ENCODE results near the gene ARAP3.

ARAP3 gene

GRCh38 chr5:141608046-141608445 is 74.0 kb downstream of the ARAP3 start:
- no peak overlapping the region for H2AK5ac ChIP-seq (ENCODE audit: low read length)
- no peak overlapping the region for H3K23ac ChIP-seq (ENCODE audit: low read length)
- H3K36me3 ChIP-seq (ENCODE audit: control insufficient read depth in 1 of 2, insufficient read depth in 2 of 2, low read length in 2 of 2): peaks cover 0 to 2% of the 10 kb centered on the region in 2 experiments
- no peak overlapping the region for H3K18ac ChIP-seq (ENCODE audit: low read length)
- no peaks in the 10 kb centered on the region for H3K79me1 ChIP-seq (ENCODE audit: low read length)
- H2AFZ ChIP-seq (ENCODE audit: insufficient read depth, low read length, poor library complexity): no peak overlapping the region
- no peak for DNase-seq
- H3K9ac ChIP-seq (ENCODE audit: low read length): no peak overlapping the region
- H3K4me1 ChIP-seq (ENCODE audit: control insufficient read depth in 1 of 2, insufficient read depth in 2 of 2, low read length in 2 of 2): peaks cover 0 to 5% of the 10 kb centered on the region in 2 experiments
- no peak overlapping the region for H2BK12ac ChIP-seq (ENCODE audit: low read length)
- H4K12ac ChIP-seq (ENCODE audit: low read depth, low read length): no peak overlapping the region
- peaks cover 9% of the 10 kb centered on the region for H3K79me2 ChIP-seq (ENCODE audit: control insufficient read depth, insufficient read depth, low read length, poor library complexity)
- H2BK5ac ChIP-seq (ENCODE audit: low read depth, low read length, poor library complexity): no peak overlapping the region
- H3K4ac ChIP-seq (ENCODE audit: low read depth, low read length): peak overlapping the region; percentile 86
- H4K8ac ChIP-seq (ENCODE audit: low read depth, low read length): no peak overlapping the region
- no peak overlapping the region for H3K14ac ChIP-seq (ENCODE audit: low read length)
- H4K91ac ChIP-seq (ENCODE audit: low read depth, low read length): no peak overlapping the region
- no peak overlapping the region for H2BK120ac ChIP-seq (ENCODE audit: insufficient read depth, low read length, poor library complexity)
- H3K4me2 ChIP-seq (ENCODE audit: low read length): no peak overlapping the region
- no CpG with 5 or more reads among the region's 2 CpGs for WGBS (ENCODE audit: extremely low coverage, insufficient coverage, insufficient read length)
- H3K27me3 ChIP-seq (ENCODE audit: insufficient read depth, low read length): no peaks in the 10 kb centered on the region
- no peaks in the 10 kb centered on the region for H3K9me3 ChIP-seq (ENCODE audit: insufficient read depth, low read depth, low read length)
- no peak overlapping the region for H3K27ac ChIP-seq (ENCODE audit: low read depth, low read length)
- H3K4me3 ChIP-seq (ENCODE audit: low read depth, low read length): no peak overlapping the region

- Histone ChIP-seq H3K4me3 (ENCODE audit: low read depth, low read length) (no peak overlapping the region), H3K79me1 (ENCODE audit: low read length) (no peaks in the 10 kb centered on the region), H3K27ac (ENCODE audit: low read depth, low read length) (no peak overlapping the region), H3K36me3 (ENCODE audit: control insufficient read depth in 1 of 2, insufficient read depth in 2 of 2, low read length in 2 of 2) (peaks cover 0 to 3% of the 10 kb centered on the region in 2 experiments), H3K9ac (ENCODE audit: low read length) (no peak overlapping the region), H4K8ac (ENCODE audit: low read depth, low read length) (no peak overlapping the region), H3K9me3 (ENCODE audit: insufficient read depth, low read depth, low read length) (no peaks in the 10 kb centered on the region), H3K18ac (ENCODE audit: low read length) (no peak overlapping the region), H3K23ac (ENCODE audit: low read length) (no peak overlapping the region), H2BK5ac (ENCODE audit: low read depth, low read length, poor library complexity) (no peak overlapping the region), H3K27me3 (ENCODE audit: insufficient read depth, low read length) (no peaks in the 10 kb centered on the region), H2BK120ac (ENCODE audit: insufficient read depth, low read length, poor library complexity) (no peak overlapping the region), H3K4me2 (ENCODE audit: low read length) (no peak overlapping the region), H4K91ac (ENCODE audit: low read depth, low read length) (no peak overlapping the region), H3K79me2 (ENCODE audit: control insufficient read depth, insufficient read depth, low read length, poor library complexity) (peaks cover 6% of the 10 kb centered on the region), H3K14ac (ENCODE audit: low read length) (no peak overlapping the region), H2AK5ac (ENCODE audit: low read length) (no peak overlapping the region), H2BK12ac (ENCODE audit: low read length) (no peak overlapping the region), H3K4ac (ENCODE audit: low read depth, low read length) (peak overlapping the region; percentile 75), H4K12ac (ENCODE audit: low read depth, low read length) (no peak overlapping the region), H2AFZ (ENCODE audit: insufficient read depth, low read length, poor library complexity) (no peak overlapping the region), H3K4me1 (ENCODE audit: control insufficient read depth in 1 of 2, insufficient read depth in 2 of 2, low read length in 2 of 2) (peaks cover 0 to 5% of the 10 kb centered on the region in 2 experiments)
- no peak for DNase-seq
- WGBS (ENCODE audit: extremely low coverage, insufficient coverage, insufficient read length): no CpG with 5 or more reads among the region's 6 CpGs
These were observed 76.3 kb downstream of the ARAP3 start for GRCh38 chr5:141605523-141606277.

- Histone ChIP-seq H2BK120ac (ENCODE audit: insufficient read depth, low read length, poor library complexity) (no peak overlapping the region), H3K14ac (ENCODE audit: low read length) (no peak overlapping the region), H3K27me3 (ENCODE audit: insufficient read depth, low read length) (no peaks in the 10 kb centered on the region), H3K79me2 (ENCODE audit: control insufficient read depth, insufficient read depth, low read length, poor library complexity) (peaks cover 5% of the 10 kb centered on the region), H3K4ac (ENCODE audit: low read depth, low read length) (peak overlapping the region; percentile 82), H3K9ac (ENCODE audit: low read length) (no peak overlapping the region), H3K79me1 (ENCODE audit: low read length) (no peaks in the 10 kb centered on the region), H3K4me2 (ENCODE audit: low read length) (no peak overlapping the region), H3K9me3 (ENCODE audit: insufficient read depth, low read depth, low read length) (no peaks in the 10 kb centered on the region), H3K4me3 (ENCODE audit: low read depth, low read length) (no peak overlapping the region), H4K8ac (ENCODE audit: low read depth, low read length) (no peak overlapping the region), H3K27ac (ENCODE audit: low read depth, low read length) (no peak overlapping the region), H4K12ac (ENCODE audit: low read depth, low read length) (no peak overlapping the region), H2AK5ac (ENCODE audit: low read length) (no peak overlapping the region), H3K23ac (ENCODE audit: low read length) (no peak overlapping the region), H4K91ac (ENCODE audit: low read depth, low read length) (no peak overlapping the region), H3K4me1 (ENCODE audit: control insufficient read depth in 1 of 2, insufficient read depth in 2 of 2, low read length in 2 of 2) (peaks cover 0 to 5% of the 10 kb centered on the region in 2 experiments), H2BK12ac (ENCODE audit: low read length) (no peak overlapping the region), H2BK5ac (ENCODE audit: low read depth, low read length, poor library complexity) (no peak overlapping the region), H2AFZ (ENCODE audit: insufficient read depth, low read length, poor library complexity) (no peak overlapping the region), H3K36me3 (ENCODE audit: control insufficient read depth in 1 of 2, insufficient read depth in 2 of 2, low read length in 2 of 2) (peaks cover 0 to 2% of the 10 kb centered on the region in 2 experiments), H3K18ac (ENCODE audit: low read length) (no peak overlapping the region)
- peak; percentile 85 to 91 for DNase-seq
- no CpG with 5 or more reads among the region's 6 CpGs for WGBS (ENCODE audit: extremely low coverage, insufficient coverage, insufficient read length)
These were observed 77.9 kb downstream of the ARAP3 start for GRCh38 chr5:141603923-141604717.

Data from trophoblast cell (in vitro differentiated cells and primary cell).